Measurements from ENCODE around the gene FAM89A. TPM values are rescaled to one million over a fixed set of nuclear protein-coding genes. Genes with fewer than 3 reads are reported as not detected.

The FAM89A gene
- total and polyA plus RNA-seq, 2 of the 13 experiments (the other 11 are each of a cell fraction or from before 2014, with no cell fraction given), result 0.35 to 0.44 TPM

DNA sequence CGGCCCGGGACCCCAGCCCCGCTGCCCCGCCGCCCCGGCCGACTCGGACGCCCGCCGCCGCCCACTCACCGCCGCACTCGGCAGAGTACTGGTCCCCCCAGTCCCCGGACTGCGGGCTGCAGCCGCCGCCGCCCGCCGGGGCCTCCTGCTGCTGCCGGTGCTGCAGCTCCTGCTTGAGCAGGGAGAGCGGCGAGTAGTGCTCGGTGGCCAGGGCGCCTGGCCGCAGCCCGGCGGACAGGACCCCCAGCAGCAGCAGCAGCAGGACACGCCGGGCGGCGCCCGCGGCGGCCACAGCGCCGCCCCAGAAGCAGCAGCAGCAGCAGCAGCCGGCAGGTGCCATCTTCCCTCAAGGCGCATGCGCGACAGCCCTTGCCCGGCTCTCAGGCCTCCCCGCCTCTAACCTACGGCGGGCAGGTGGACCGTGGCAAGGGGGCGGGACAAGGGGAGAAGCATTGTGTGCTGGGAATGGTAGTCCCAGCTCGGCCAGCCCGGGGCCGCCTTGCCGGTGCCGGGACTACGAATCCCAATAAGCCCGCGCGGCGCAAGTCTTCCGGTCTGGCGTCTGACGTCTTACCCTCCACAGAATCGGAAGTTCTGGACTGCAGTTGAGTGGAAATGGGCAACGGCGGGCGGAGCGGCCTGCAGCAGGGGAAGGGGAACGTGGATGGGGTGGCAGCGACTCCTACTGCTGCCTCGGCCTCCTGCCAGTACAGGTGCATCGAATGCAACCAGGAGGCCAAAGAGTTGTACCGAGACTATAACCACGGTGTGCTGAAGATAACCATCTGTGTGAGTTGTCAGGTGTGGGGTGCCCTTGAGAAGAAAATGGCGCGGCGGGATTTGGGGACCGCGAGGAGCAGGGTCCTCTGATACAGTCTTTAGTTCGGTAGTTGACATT lies 61.3 kb downstream of the FAM89A start, which contains the start of the genes ARV1 and TTC13 (continued):
- TF ChIP-seq TBX2 (CRISPR knock-in tag; IDR thresholded peaks at IDR 0.05; ENCODE audit: borderline replicate concordance) (peak; percentile 79), RBFOX2 (IDR thresholded peaks at IDR 0.05; ENCODE audit: low read depth, low read length) (peak; percentile 81), RNF219 (CRISPR knock-in tag; IDR thresholded peaks at IDR 0.05) (no peak), JUN (CRISPR knock-in tag; IDR thresholded peaks at IDR 0.05) (peak; percentile 37; the same call in 1 of the 2 replicates), TERF1 (CRISPR knock-in tag; IDR thresholded peaks at IDR 0.05) (no peak), ZNF672 (CRISPR knock-in tag; IDR thresholded peaks at IDR 0.05) (no peak), SKIL (CRISPR knock-in tag; IDR thresholded peaks at IDR 0.05; ENCODE audit: borderline replicate concordance) (no peak), ZNF749 (CRISPR knock-in tag; IDR thresholded peaks at IDR 0.05; ENCODE audit: borderline replicate concordance) (0 out of 2 replicates have a peak, but pooled peaks have one; percentile 47), RFX3 (CRISPR knock-in tag; IDR thresholded peaks at IDR 0.05) (no peak), TEAD3 (CRISPR knock-in tag; optimal IDR thresholded peaks at IDR 0.05; ENCODE audit: borderline replicate concordance) (peak; percentile 74), ZC3H13 (CRISPR knock-in tag; IDR thresholded peaks at IDR 0.05) (no peak), THAP7 (CRISPR knock-in tag; IDR thresholded peaks at IDR 0.05) (peak; percentile 87; the same call in 1 of the 2 replicates), ETV6 (CRISPR knock-in tag; conservative IDR thresholded peaks at IDR 0.05) (no peak), ZNF644 (CRISPR knock-in tag; IDR thresholded peaks at IDR 0.05; ENCODE audit: low read depth) (0 out of 2 replicates have a peak, but pooled peaks have one; percentile 41)

Data from HepG2 (cell line).